GM18873 (cell line): Measurements from ENCODE around the gene CCK.
"Not testable (repeated sequence)": the region's sequence is repeated elsewhere in the genome, so short reads cannot be mapped to it uniquely, and the experiment has no call there.

Experiments used
- ATAC-seq: cut with Tn5 transposase; IDR thresholded peaks from one replicate; pipeline ENCODE4 v1.9.1; 2021; ENCODE audit warnings: mild to moderate bottlenecking, moderate library complexity, moderate number of reproducible peaks; ENCODE audit not compliant: unreplicated experiment, low FRiP score

CCK gene

GRCh38 chr3:42266085-42266484 lies at the start of gene CCK:
TSS of gene CCK (minus strand) at chr3:42266185. CDS start at chr3:42263630, 2,555 bp downstream.
- ATAC-seq: no peak

GRCh38 chr3:42314411-42314810 lies 48.4 kb upstream of the CCK start:
- ATAC-seq: no peak

DNA sequence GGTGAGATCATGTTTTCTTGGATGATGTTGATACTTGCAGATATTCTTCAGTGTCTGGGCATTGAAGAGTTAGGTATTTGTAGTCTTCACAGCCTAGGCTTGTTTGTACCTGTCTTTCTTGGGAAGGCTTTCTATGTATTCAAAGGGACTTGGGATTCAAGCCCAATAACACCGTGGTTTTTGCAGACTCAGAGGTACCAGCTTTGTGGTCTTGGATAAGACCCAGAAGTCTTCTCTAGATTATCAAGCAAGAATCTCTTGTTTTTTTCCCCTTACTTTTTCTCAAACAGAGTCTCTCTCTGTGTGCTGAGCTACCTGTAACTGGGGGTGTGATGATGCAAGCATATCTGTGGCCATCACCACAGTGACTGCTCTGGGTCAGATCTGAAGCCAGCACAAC lies 42.7 kb upstream of the CCK start:
- no peak for ATAC-seq

DNA sequence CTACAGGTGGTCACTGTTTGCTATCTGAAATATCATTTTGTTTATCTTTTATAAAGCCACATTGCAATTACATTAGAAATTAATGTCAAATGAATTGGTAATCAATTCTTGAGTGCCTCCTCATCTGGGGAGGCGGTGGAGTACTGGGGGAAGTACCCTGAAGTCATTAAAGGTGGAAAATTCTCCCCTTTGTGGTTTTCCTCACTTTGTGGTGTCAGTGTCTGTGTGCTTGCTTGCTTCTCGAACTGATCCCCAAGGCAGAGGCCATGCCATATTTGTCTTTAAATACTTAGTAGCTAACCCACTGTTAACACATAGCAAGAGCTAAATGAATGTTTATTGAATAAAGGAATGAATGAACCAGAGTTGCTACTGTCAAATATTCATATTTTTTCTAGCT lies 40.5 kb upstream of the CCK start:
- ATAC-seq: no peak

DNA sequence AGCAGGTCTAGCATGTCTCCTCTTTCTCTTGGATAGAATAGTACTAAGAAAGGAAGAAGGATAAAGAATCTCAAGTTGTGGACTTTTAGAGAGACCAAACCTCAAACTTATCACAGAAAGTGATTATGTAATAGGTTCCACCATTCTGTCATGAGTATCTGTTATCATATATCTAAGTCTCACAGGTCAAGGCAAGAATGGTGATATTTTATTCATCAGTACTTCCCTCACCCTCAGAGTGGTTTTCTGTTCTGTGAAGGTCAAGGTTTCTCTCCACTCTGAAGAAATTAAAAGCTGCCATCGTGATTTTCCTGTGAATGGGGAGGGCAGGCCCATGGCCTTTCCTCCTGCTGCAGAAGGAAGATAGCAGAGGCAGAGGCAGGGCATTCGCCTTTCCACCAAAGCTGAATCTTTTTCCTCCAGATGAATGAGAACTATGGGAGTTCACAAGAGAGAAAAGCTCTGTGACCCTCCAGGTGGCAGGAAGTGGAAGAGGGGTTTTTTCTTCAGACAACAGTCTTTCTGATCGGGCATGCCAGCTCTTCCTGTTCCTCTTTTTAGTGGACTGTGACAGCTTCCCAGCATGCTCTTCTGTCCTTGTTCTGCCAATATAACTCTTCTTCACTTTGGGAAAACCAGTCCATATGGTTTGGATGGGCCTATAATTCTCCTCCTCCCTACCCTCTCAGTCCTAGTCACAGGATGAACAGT lies 37.1 kb upstream of the CCK start:
- no peak for ATAC-seq

DNA sequence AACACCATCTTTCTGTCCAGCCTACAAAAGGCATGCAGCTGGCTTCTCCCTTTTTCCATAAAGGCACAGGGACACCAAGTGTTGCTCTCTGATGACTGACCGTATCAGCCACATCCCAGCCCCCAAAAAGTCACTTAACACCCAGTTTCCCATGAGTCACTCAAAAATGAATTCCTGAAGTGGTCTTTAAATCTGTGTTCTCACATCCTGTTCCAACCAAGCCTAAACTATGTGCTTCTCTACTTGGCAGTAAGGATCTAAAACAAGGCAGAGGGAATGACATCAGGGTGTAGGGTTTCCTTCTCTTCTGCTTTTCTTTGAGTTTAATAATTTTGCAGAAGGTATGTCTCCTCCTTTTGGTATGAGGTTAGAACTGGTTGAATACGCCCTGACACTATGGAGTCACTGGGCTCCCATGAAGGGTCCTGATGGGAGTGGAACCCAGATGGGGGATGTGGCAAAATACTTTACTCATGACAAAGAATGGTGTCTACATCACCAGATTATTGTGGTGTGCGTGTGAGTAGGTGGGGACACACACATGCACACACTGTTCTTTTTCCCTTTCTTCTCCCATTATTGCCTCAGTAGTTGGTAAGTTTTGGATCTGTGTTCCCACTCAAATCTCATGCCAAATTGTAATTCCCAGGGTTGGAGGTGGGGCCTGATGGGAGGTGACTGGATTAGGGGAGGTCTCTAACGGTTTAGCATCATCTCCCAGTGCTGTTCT lies 35.6 kb upstream of the CCK start:
- ATAC-seq: no peak

DNA sequence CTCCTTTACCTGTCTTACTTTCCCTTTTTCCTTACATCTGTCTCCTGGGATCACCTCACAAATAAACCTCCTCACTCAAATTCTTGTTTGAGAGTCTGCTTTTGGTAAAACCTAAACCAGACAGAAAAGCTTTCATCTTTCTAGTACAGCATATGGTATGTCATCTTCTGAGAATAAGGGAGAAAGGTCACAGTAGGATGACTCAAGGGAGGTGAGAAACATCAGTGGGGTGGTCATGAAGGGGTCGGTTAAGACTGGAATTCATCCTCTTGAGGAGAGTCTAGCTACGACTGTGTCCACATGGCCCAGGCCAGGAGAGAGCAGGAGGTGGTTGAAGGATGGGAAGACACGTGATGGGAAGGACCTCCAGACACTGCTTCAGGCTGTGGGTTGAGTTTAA lies 34.8 kb upstream of the CCK start:
- no peak for ATAC-seq

DNA sequence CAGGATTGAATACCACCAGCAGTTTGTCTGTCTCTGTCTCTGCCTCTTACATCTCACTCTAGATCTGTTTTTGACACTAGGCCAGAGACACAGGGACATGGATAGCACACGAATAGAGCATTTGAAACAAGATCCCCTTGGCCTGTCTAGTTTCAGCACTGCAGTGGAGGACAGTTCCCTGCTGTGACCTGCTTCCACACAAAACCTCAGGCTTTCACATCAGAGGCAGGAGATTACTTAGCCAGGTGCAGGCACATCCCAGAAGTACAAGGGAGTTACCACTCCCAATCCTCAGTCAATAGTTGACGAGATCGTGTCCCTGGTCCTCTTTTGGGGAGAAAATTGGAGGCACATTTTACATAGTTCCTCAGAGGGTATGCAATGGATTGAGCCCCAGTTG lies 34.0 kb upstream of the CCK start:
- ATAC-seq: no peak

GRCh38 chr3:42298259-42298658 lies 32.3 kb upstream of the CCK start:
- ATAC-seq: no peak

DNA sequence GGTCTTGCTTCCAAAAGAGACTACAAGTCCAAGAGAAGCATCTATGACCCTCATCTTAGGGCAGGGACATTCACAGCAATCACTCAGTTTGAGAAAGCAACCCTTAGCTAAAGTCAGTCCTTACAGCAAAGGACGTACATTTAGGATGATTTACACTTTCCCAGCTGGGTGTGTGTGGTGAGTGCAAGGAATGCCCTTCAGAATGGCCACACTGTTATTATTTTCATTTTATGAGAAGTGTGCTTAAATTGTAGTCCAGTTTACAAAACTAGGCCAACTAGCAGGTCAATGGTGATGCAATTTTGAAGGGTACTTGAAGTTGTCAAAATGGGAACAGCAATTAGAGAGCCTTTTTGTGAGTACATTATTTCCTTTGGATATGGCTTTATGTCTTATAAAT lies 26.0 kb upstream of the CCK start:
- ATAC-seq: no peak

DNA sequence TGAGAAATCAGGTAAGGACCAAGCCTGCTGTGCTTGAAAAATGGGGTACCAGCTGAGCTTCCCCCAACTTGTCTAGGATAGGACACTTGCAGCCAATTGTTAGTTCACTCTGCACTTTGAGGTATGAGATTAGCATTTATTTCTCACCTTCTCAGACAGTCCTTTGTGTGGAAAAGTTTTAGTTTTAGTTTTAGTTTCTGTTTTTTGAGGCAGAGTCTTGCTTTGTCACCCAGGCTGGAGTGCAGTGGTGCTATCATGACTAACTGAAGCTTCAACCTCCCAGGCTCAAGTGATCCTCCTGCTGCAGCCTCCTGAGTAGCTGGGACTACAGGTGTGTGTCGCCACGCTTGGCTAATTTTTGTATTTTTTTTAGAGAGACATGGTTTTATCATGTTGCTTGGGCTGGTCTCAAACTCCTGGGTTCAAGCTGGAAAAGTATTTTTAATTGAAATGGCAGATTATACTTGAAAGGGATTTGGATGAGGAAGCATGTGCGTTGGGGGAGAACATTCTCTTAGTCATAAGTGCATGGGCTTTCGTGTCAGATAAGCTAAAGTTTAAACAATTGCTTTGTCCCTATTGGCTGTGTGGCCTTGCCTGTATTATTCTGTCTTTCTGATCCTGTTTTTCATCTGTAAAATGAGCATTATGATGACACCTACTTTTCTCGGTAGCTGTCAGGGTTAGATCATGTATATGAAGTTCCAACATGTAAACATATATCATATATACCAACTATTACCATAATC lies 25.2 kb upstream of the CCK start:
- no peak for ATAC-seq

DNA sequence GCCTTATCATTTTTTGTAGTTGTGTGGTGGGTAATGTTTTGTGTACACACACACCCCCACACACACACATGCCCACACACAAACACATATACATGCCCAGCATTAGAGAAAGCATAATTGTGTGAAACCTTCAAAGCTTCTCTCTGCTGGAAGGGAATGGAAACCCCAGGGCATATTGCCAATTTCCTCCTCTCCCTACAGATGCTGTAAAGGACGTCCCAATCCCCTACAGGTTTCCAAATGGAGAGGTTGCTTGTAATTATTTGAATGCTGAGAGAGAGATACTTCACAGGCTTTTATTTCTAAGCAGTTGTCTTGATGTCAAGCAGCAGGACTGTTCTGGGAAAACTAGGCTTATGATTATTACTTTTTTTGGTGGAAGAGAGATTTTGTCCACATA lies 23.0 kb upstream of the CCK start:
- no peak for ATAC-seq

- ATAC-seq: no peak
These were observed 22.4 kb upstream of the CCK start for GRCh38 chr3:42288385-42288784.

DNA sequence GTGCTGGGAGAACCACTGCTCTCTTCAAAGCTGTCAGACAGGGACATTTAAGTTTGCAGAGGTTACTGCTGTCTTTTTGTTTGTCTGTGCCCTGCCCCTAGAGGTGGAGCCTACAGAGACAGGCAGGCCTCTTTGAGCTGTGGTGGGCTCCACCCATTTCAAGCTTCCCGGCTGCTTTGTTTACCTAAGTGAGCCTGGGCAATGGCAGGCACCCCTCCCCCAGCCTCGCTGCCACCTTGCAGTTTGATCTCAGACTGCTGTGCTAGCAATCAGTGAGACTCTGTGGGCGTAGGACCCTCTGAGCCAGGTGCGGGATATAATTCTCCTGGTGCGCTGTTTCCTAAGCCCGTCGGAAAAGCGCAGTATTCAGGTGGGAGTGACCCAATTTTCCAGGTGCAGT lies 21.4 kb upstream of the CCK start:
- not testable (repeated sequence) for ATAC-seq

DNA sequence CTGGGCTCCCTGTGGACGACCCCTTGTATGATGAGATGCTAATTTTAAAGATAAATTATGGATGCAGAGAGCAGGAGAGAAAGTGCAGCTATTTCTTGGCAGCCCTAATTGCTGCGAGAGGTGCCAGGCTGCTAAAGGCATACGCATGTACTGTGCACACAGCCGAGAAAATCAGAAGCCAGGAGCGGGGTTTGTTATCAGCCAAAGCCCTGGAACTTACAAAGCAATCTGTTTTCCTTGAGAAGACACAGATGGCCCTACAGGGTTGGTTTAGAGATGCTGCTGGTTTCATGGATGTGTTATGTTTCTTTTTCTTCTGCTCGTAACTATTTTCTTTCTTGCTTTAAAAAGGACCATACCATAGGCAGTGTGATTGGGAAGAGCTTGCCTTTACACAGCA lies 11.7 kb upstream of the CCK start:
- ATAC-seq: no peak

- peak; percentile 91 for ATAC-seq
These were observed 10.5 kb upstream of the CCK start for GRCh38 chr3:42276141-42277132.

- ATAC-seq: no peak
These were observed 9.2 kb upstream of the CCK start for GRCh38 chr3:42275217-42275616.

DNA sequence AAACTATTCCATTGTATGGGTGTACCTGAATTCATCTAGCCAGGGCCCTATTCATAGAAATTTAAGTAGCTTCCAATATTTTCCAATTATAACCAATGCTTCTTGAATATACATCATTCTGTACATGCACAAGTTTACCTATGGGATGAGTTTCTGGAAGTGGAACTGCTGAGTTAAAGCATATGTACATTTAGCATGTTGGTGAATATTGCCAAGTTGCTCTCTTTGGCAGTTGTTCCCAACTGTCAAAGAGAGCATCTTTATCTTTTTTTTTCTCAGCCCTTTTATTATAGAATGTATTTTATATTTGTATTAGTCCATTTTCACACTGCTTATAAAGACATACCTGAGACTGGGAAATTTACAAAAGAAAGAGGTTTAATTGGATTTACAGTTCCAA lies 8.3 kb upstream of the CCK start:
- ATAC-seq: no peak

- ATAC-seq: no peak
These were observed 7.4 kb upstream of the CCK start for GRCh38 chr3:42273361-42273760.

- ATAC-seq: no peak
These were observed 5.8 kb upstream of the CCK start for GRCh38 chr3:42271786-42272185.
